GM23338 (cell line): ENCODE measurements around the gene GAN. TPM values are rescaled to one million over a fixed set of nuclear protein-coding genes. Genes with fewer than 3 reads are reported as not detected.

Source experiments
- ATAC-seq: fragments of 200-7000 bp; cut with Tn5 transposase; 3 replicates; pipeline ENCODE4 v1.9.1; 2020
- DNase-seq: peaks from one replicate; pipeline ENCODE4 v3.0.0-alpha.2; 2015; ENCODE audit warnings: low spot score
- H2AFZ ChIP-seq: fragments of 200-600 bp; sonication (generic); 2 replicates; pipeline ENCODE4 v1.8.0; 2016; ENCODE audit warnings: antibody characterized with exemption, mild to moderate bottlenecking, moderate library complexity
- H3F3A ChIP-seq: fragments of 200-600 bp; sonication (generic); replicated peaks from 2 replicates; pipeline ENCODE4 v1.8.0; 2017; ENCODE audit warnings: antibody characterized with exemption, mixed run types, low read depth
- H3K27ac ChIP-seq: fragments of 200-600 bp; sonication (generic); 2 replicates; pipeline ENCODE4 v1.6.1; 2016; ENCODE audit warnings: low read depth
- H3K27me3 ChIP-seq: fragments of 200-600 bp; sonication (generic); 2 replicates; pipeline ENCODE4 v1.8.0; 2016; ENCODE audit warnings: mild to moderate bottlenecking, mixed run types, moderate library complexity; ENCODE audit not compliant: insufficient read depth
- H3K36me3 ChIP-seq: fragments of 200-600 bp; sonication (generic); 2 replicates; pipeline ENCODE4 v1.8.0; 2016; ENCODE audit warnings: mild to moderate bottlenecking; ENCODE audit not compliant: insufficient read depth
- H3K4me1 ChIP-seq: fragments of 200-600 bp; sonication (generic); 2 replicates; pipeline ENCODE4 v1.8.0; 2016; ENCODE audit warnings: mild to moderate bottlenecking, moderate library complexity; ENCODE audit not compliant: insufficient read depth
- H3K4me2 ChIP-seq: fragments of 200-600 bp; sonication (generic); 2 replicates; pipeline ENCODE4 v1.7.1; 2017; ENCODE audit warnings: mixed run types
- H3K4me3 ChIP-seq: fragments of 200-600 bp; sonication (generic); 2 replicates; pipeline ENCODE4 v1.6.1; 2016; ENCODE audit warnings: mixed run types
- H3K79me2 ChIP-seq: fragments of 200-600 bp; sonication (generic); replicated peaks from 2 replicates; pipeline ENCODE4 v1.8.0; 2017; ENCODE audit warnings: mild to moderate bottlenecking; ENCODE audit not compliant: insufficient read depth
- H3K9me2 ChIP-seq: fragments of 200-600 bp; sonication (generic); 2 replicates; pipeline ENCODE4 v1.8.0; 2017; ENCODE audit not compliant: insufficient read depth
- H4K20me1 ChIP-seq: fragments of 200-600 bp; sonication (generic); replicated peaks from 2 replicates; pipeline ENCODE4 v1.8.0; 2017; ENCODE audit warnings: mild to moderate bottlenecking; ENCODE audit not compliant: insufficient read depth
- H3K27ac Mint-ChIP-seq: 2 replicates; pipeline ENCODE4 v1.8.0; 2020; ENCODE audit warnings: inconsistent platforms, mild to moderate bottlenecking, moderate library complexity, mixed read lengths
- H3K27me3 Mint-ChIP-seq: 3 replicates; pipeline ENCODE4 v1.8.0; 2022; ENCODE audit warnings: low read depth, mild to moderate bottlenecking, moderate library complexity, mixed read lengths, inconsistent platforms; ENCODE audit not compliant: insufficient read depth, poor library complexity
- H3K36me3 Mint-ChIP-seq: 3 replicates; pipeline ENCODE4 v1.8.0; 2021; ENCODE audit warnings: low read depth, mild to moderate bottlenecking, inconsistent platforms, moderate library complexity, mixed read lengths
- H3K4me1 Mint-ChIP-seq: 3 replicates; pipeline ENCODE4 v1.8.0; 2020; ENCODE audit warnings: mild to moderate bottlenecking, inconsistent platforms, mixed read lengths
- H3K4me3 Mint-ChIP-seq: 3 replicates; pipeline ENCODE4 v1.8.0; 2021; ENCODE audit warnings: moderate library complexity, mild to moderate bottlenecking, inconsistent platforms, mixed read lengths
- H3K9me3 Mint-ChIP-seq: 3 replicates; pipeline ENCODE4 v1.8.0; 2020; ENCODE audit warnings: moderate library complexity, mild to moderate bottlenecking, inconsistent platforms, mixed read lengths
- CREB1 ChIP-seq: fragments of 250-450 bp; sonication (Bioruptor Pico); IDR thresholded peaks from 2 replicates; pipeline ENCODE4 v1.5.0; 2020; ENCODE audit warnings: low read depth, mild to moderate bottlenecking, moderate library complexity
- EZH2 ChIP-seq: fragments of 200-600 bp; sonication (generic); IDR thresholded peaks from one replicate; pipeline ENCODE4 v1.8.0; 2017; ENCODE audit warnings: antibody characterized with exemption, mild to moderate bottlenecking, low read depth; ENCODE audit not compliant: unreplicated experiment
- EZH2phosphoT487 ChIP-seq: fragments of 200-600 bp; sonication (generic); IDR thresholded peaks from one replicate; pipeline ENCODE4 v1.8.1; 2018; ENCODE audit warnings: antibody characterized with exemption; ENCODE audit not compliant: unreplicated experiment
- JUNB ChIP-seq: IDR thresholded peaks from one replicate; pipeline ENCODE4 v1.6.1; 2016; ENCODE audit warnings: antibody characterized with exemption; ENCODE audit not compliant: unreplicated experiment
- NANOG ChIP-seq: IDR thresholded peaks from 2 replicates; pipeline ENCODE4 v1.6.1; 2016; ENCODE audit warnings: antibody characterized with exemption, borderline replicate concordance
- POLR2AphosphoS5 ChIP-seq: IDR thresholded peaks from 2 replicates; pipeline ENCODE4 v1.6.1; 2016; ENCODE audit warnings: antibody characterized with exemption, low read depth
- REST ChIP-seq: IDR thresholded peaks from one replicate; pipeline ENCODE4 v1.6.1; 2018; ENCODE audit warnings: antibody characterized with exemption; ENCODE audit not compliant: unreplicated experiment
- STAT1 ChIP-seq: IDR thresholded peaks from one replicate; pipeline ENCODE4 v1.6.1; 2016; ENCODE audit warnings: antibody characterized with exemption; ENCODE audit not compliant: unreplicated experiment
- ZNF114 ChIP-seq: fragments of 250-450 bp; sonication (Bioruptor Pico); IDR thresholded peaks from 2 replicates; pipeline ENCODE4 v1.5.0; 2020; ENCODE audit warnings: mild to moderate bottlenecking, moderate library complexity
- ZNF331 ChIP-seq: fragments of 250-450 bp; sonication (Bioruptor Pico); IDR thresholded peaks from 2 replicates; pipeline ENCODE4 v1.5.0; 2020; ENCODE audit warnings: low read depth, mild to moderate bottlenecking, moderate library complexity
- ZNF462 ChIP-seq: fragments of 250-450 bp; sonication (Bioruptor Pico); IDR thresholded peaks from 2 replicates; pipeline ENCODE4 v1.5.0; 2020; ENCODE audit warnings: mild to moderate bottlenecking, moderate library complexity
- polyA plus RNA-seq: library from polyadenylated mRNA; unstranded; fragments of >200 nt; fragmentation: Nextera tagmentation; extraction: Ambion mirVana; gene quantifications from 2 replicates; pipeline ENCODE4 v1.2.1, GENCODE V29; 2016
- total RNA-seq: library from RNA; depleted of rRNA; stranded (reverse); fragments of >200 nt; shearing (Covaris generic); gene quantifications from 2 replicates; pipeline ENCODE4 v1.2.3, GENCODE V29; 2014
- TF ChIP-seq, protein P1 (sequence below): IDR thresholded peaks from 2 replicates; pipeline ENCODE4 v1.6.1; 2016; ENCODE audit warnings: antibody characterized with exemption
- TF ChIP-seq, protein P2 (sequence below), 2 experiments: fragments of 200-600 bp in 1 of 2; sonication (generic) in 1 of 2; conservative IDR thresholded peaks; 2 replicates each; pipeline versions ENCODE4 v1.5.1 to v1.6.1; 2016 to 2017; ENCODE audit warnings: antibody characterized with exemption in 2 of 2, low read depth in 2 of 2, mild to moderate bottlenecking in 2 of 2, moderate library complexity in 1 of 2

Gene GAN
- total and polyA plus RNA-seq, 2 experiments from 2014 or later, result 8.1 to 28.5 TPM

GRCh38 chr16:81275064-81275532 lies 39.7 kb upstream of the GAN start:
- H2AFZ ChIP-seq, result no peak overlapping the region
- peaks cover 4% of the 10 kb centered on the region for H3K27me3 Mint-ChIP-seq
- ATAC-seq, result no peak

More at GRCh38 chr16:81275064-81275532, 39.7 kb upstream of the GAN start:
- no peaks in the 10 kb centered on the region for H3K9me2 ChIP-seq
- H4K20me1 ChIP-seq, result no peaks in the 10 kb centered on the region
- Mint-ChIP-seq H3K4me3 (no peak overlapping the region), H3K4me1 (no peaks in the 10 kb centered on the region), H3K27ac (no peak overlapping the region), H3K36me3 (no peaks in the 10 kb centered on the region), H3K9me3 (no peaks in the 10 kb centered on the region)
- no peak overlapping the region for H3K27ac ChIP-seq
- H3K27me3 ChIP-seq, result no peaks in the 10 kb centered on the region
- no peaks in the 10 kb centered on the region for H3K36me3 ChIP-seq
- no peaks in the 10 kb centered on the region for H3K79me2 ChIP-seq
- H3K4me2 ChIP-seq, result no peak overlapping the region
- no peak for TF ChIP-seq POLR2AphosphoS5
- TF ChIP-seq ZNF462 (CRISPR knock-in tag), result no peak
- no peak for TF ChIP-seq EZH2phosphoT487
- TF ChIP-seq EZH2, result no peak
- TF ChIP-seq ZNF331 (CRISPR knock-in tag), result no peak
- no peak for TF ChIP-seq CREB1 (CRISPR knock-in tag)
- TF ChIP-seq REST, result no peak
- TF ChIP-seq, protein P1, sequence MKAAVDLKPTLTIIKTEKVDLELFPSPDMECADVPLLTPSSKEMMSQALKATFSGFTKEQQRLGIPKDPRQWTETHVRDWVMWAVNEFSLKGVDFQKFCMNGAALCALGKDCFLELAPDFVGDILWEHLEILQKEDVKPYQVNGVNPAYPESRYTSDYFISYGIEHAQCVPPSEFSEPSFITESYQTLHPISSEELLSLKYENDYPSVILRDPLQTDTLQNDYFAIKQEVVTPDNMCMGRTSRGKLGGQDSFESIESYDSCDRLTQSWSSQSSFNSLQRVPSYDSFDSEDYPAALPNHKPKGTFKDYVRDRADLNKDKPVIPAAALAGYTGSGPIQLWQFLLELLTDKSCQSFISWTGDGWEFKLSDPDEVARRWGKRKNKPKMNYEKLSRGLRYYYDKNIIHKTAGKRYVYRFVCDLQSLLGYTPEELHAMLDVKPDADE, result no peak
- no peak for TF ChIP-seq ZNF114 (CRISPR knock-in tag)
- no peak for TF ChIP-seq STAT1
- TF ChIP-seq, protein P2, sequence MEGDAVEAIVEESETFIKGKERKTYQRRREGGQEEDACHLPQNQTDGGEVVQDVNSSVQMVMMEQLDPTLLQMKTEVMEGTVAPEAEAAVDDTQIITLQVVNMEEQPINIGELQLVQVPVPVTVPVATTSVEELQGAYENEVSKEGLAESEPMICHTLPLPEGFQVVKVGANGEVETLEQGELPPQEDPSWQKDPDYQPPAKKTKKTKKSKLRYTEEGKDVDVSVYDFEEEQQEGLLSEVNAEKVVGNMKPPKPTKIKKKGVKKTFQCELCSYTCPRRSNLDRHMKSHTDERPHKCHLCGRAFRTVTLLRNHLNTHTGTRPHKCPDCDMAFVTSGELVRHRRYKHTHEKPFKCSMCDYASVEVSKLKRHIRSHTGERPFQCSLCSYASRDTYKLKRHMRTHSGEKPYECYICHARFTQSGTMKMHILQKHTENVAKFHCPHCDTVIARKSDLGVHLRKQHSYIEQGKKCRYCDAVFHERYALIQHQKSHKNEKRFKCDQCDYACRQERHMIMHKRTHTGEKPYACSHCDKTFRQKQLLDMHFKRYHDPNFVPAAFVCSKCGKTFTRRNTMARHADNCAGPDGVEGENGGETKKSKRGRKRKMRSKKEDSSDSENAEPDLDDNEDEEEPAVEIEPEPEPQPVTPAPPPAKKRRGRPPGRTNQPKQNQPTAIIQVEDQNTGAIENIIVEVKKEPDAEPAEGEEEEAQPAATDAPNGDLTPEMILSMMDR (conservative IDR thresholded peaks at IDR 0.05; ENCODE audit: low read depth in 2 of 2), result no peak
- TF ChIP-seq JUNB, result no peak
- TF ChIP-seq NANOG, result no peak
- no peaks in the 10 kb centered on the region for H3K4me1 ChIP-seq
- H3K4me3 ChIP-seq, result no peak overlapping the region
- DNase-seq, result no peak
- H3F3A ChIP-seq, result no peaks in the 10 kb centered on the region
